HCT116 (cell line): ENCODE results near the gene CHST1. TPM values are rescaled to one million over a fixed set of nuclear protein-coding genes. Genes with fewer than 3 reads are reported as not detected.
A peak's percentile ranks its signal among the peaks of the same experiment; 100 is the strongest.

Experiments
- ATAC-seq: fragments of 200-7000 bp; cut with Tn5 transposase; 2 replicates; pipeline ENCODE4 v1.9.1; 2020; ENCODE audit warnings: mild to moderate bottlenecking, moderate library complexity
- BruUV-seq: library from RNA; stranded (reverse); fragments of 400-500 nt; replicated peaks from 2 replicates; lab custom pipeline; 2021; lab: Mats Ljungman, UMichigan
- CTCF ChIA-PET: fragments of 300-600 bp; sonication (Branson Sonifier 250); formaldehyde crosslinking; loops from one replicate; lab custom pipeline; 2021; ENCODE audit warnings: antibody characterized with exemption; lab: Charles Lee
- POLR2A ChIA-PET: fragments of 300-600, 350-600 bp; sonication (Branson Sonifier 250); formaldehyde crosslinking; loops from one replicate; lab custom pipeline; 2021; ENCODE audit warnings: antibody characterized with exemption; lab: Charles Lee
- RAD21 ChIA-PET, 2 experiments: fragments of 300-600 bp; sonication (Branson Sonifier 250); formaldehyde crosslinking; loops; one replicate each; lab custom pipeline; 2023; ENCODE audit warnings: low total read pairs in 2 of 2; ENCODE audit not compliant: uncharacterized antibody in 2 of 2, unreplicated experiment in 2 of 2, low non-redundant PET in 1 of 2; lab: Charles Lee
- DNase-seq: peaks from one replicate; pipeline ENCODE4 v3.0.0-alpha.2; 2010; ENCODE audit warnings: low read depth, low spot score
- H2AFZ ChIP-seq: fragments of 200-600 bp; shearing (Covaris generic), sonication (generic); 2 replicates; pipeline ENCODE4 v1.6.1; 2017; ENCODE audit warnings: low read depth, mixed run types, mixed read lengths, antibody characterized with exemption, low read length; ENCODE audit not compliant: poor library complexity, severe bottlenecking
- H3K27ac ChIP-seq: 2 replicates; pipeline ENCODE4 v1.5.1; 2012; ENCODE audit warnings: low read depth, low read length
- H3K27me3 ChIP-seq: fragments of 200-600 bp; sonication (generic); 2 replicates; pipeline ENCODE4 v1.6.1; 2016; ENCODE audit warnings: mixed run types, low read length, mixed read lengths; ENCODE audit not compliant: insufficient read depth
- H3K36me3 ChIP-seq, 2 experiments: fragments of 200-500 bp in 1 of 2; fragments of 200-600 bp in 1 of 2; sonication (Bioruptor generic) in 1 of 2; sonication (generic) in 1 of 2; 2 replicates each; pipeline versions ENCODE4 v1.5.1 to v1.6.1; 2014 to 2016; ENCODE audit warnings: low read length in 2 of 2, inconsistent platforms in 1 of 2, mixed read lengths in 1 of 2, mixed run types in 1 of 2; ENCODE audit not compliant: insufficient read depth in 2 of 2, control insufficient read depth in 1 of 2
- H3K4me1 ChIP-seq, 2 experiments: fragments of 200-600 bp in 1 of 2; sonication (generic) in 1 of 2; 2 replicates each; pipeline versions ENCODE4 v1.5.1 to v1.6.1; 2012 to 2017; ENCODE audit warnings: low read length in 2 of 2, inconsistent platforms in 1 of 2, mild to moderate bottlenecking in 1 of 2, mixed read lengths in 1 of 2, mixed run types in 1 of 2, moderate library complexity in 1 of 2; ENCODE audit not compliant: insufficient read depth in 2 of 2, control insufficient read depth in 1 of 2
- H3K4me2 ChIP-seq: fragments of 200-600 bp; sonication (generic); 2 replicates; pipeline ENCODE4 v1.6.1; 2017; ENCODE audit warnings: mixed run types, low read length, mixed read lengths
- H3K4me3 ChIP-seq, 2 experiments: fragments of 200-600 bp in 1 of 2; sonication (generic) in 1 of 2; replicated peaks in 1 of 2; 2 replicates each; pipeline ENCODE4 v1.5.1; 2011 to 2016; ENCODE audit warnings: low read length in 2 of 2, control low read depth in 1 of 2, low read depth in 1 of 2, mild to moderate bottlenecking in 1 of 2, mixed read lengths in 1 of 2, mixed run types in 1 of 2
- H3K79me2 ChIP-seq: fragments of 200-600 bp; sonication (generic); 2 replicates; pipeline ENCODE4 v1.6.1; 2017; ENCODE audit warnings: mild to moderate bottlenecking, mixed run types, low read length, moderate library complexity, mixed read lengths; ENCODE audit not compliant: insufficient read depth
- H3K9ac ChIP-seq: fragments of 200-600 bp; sonication (generic); 2 replicates; pipeline ENCODE4 v1.6.1; 2016; ENCODE audit warnings: low read length, mixed read lengths
- H3K9me2 ChIP-seq: fragments of 200-600 bp; sonication (generic), shearing (Covaris generic); 2 replicates; pipeline ENCODE4 v1.6.1; 2017; ENCODE audit warnings: mixed run types, mild to moderate bottlenecking, moderate library complexity; ENCODE audit not compliant: insufficient read depth
- H3K9me3 ChIP-seq, 2 experiments: fragments of 200-500 bp in 1 of 2; fragments of 200-600 bp in 1 of 2; sonication (Bioruptor generic) in 1 of 2; sonication (generic) in 1 of 2; 2 replicates each; pipeline ENCODE4 v1.6.1; 2014 to 2017; ENCODE audit warnings: low read length in 2 of 2, mixed read lengths in 2 of 2, inconsistent platforms in 1 of 2, low read depth in 1 of 2, mild to moderate bottlenecking in 1 of 2, mixed run types in 1 of 2, moderate library complexity in 1 of 2; ENCODE audit not compliant: control insufficient read depth in 1 of 2, insufficient read depth in 1 of 2
- H4K20me1 ChIP-seq: fragments of 200-600 bp; sonication (generic), shearing (Covaris generic); 2 replicates; pipeline ENCODE4 v1.6.1; 2017; ENCODE audit warnings: mixed run types, mild to moderate bottlenecking, moderate library complexity; ENCODE audit not compliant: insufficient read depth
- CBX3 ChIP-seq: IDR thresholded peaks from 2 replicates; pipeline ENCODE4 v1.6.1; 2012; ENCODE audit warnings: low read depth
- CEBPB ChIP-seq: IDR thresholded peaks from 2 replicates; pipeline ENCODE4 v1.6.1; 2012; ENCODE audit warnings: low read depth
- EGR1 ChIP-seq: IDR thresholded peaks from 2 replicates; pipeline ENCODE4 v1.6.1; 2012; ENCODE audit warnings: low read depth
- ELF1 ChIP-seq: IDR thresholded peaks from 2 replicates; pipeline ENCODE4 v1.6.1; 2012; ENCODE audit warnings: low read depth, borderline replicate concordance
- EZH2phosphoT487 ChIP-seq: fragments of 200-600 bp; IDR thresholded peaks from 2 replicates; pipeline ENCODE4 v1.6.1; 2018; ENCODE audit warnings: antibody characterized with exemption, borderline replicate concordance
- JUND ChIP-seq: IDR thresholded peaks from 2 replicates; pipeline ENCODE4 v1.6.1; 2012
- MAX ChIP-seq: IDR thresholded peaks from 2 replicates; pipeline ENCODE4 v1.6.1; 2012
- POLR2AphosphoS5 ChIP-seq: IDR thresholded peaks from 2 replicates; pipeline ENCODE4 v1.6.1; 2011; ENCODE audit warnings: mild to moderate bottlenecking, low read depth, low read length, moderate library complexity
- SIN3A ChIP-seq: IDR thresholded peaks from 2 replicates; pipeline ENCODE4 v1.6.1; 2012; ENCODE audit warnings: low read depth
- SP1 ChIP-seq: IDR thresholded peaks from 2 replicates; pipeline ENCODE4 v1.6.1; 2012; ENCODE audit warnings: low read depth
- SRF ChIP-seq: IDR thresholded peaks from 2 replicates; pipeline ENCODE4 v1.6.1; 2012; ENCODE audit warnings: low read depth
- TCF7L2 ChIP-seq: IDR thresholded peaks from 2 replicates; pipeline ENCODE4 v1.7.0; 2011; ENCODE audit warnings: borderline replicate concordance, inconsistent platforms; ENCODE audit not compliant: insufficient read depth, insufficient read length; ENCODE audit errors: extremely low read depth
- ZBTB33 ChIP-seq: IDR thresholded peaks from 2 replicates; pipeline ENCODE4 v1.6.1; 2011; ENCODE audit warnings: mild to moderate bottlenecking, low read length, moderate library complexity; ENCODE audit not compliant: insufficient replicate concordance; ENCODE audit errors: extremely low read depth
- ZFX ChIP-seq: fragments of 450-650 bp; IDR thresholded peaks from 2 replicates; pipeline ENCODE4 v1.6.1; 2017
- ZNF274 ChIP-seq: fragments of 200-500 bp; sonication (Bioruptor generic); IDR thresholded peaks from 2 replicates; pipeline ENCODE4 v1.6.1; 2014; ENCODE audit warnings: mild to moderate bottlenecking, low read depth, low read length, inconsistent platforms
- intact Hi-C: fragments of 100-400 bp; cut with micrococcal nuclease; formaldehyde crosslinking; loops from 2 replicates; pipeline ENCODE4 v1.10.0; 2022
- total RNA-seq: library from RNA; stranded (reverse); gene quantifications from one replicate; pipeline ENCODE4 v1.2.1, GENCODE V29; 2021; ENCODE audit not compliant: unreplicated experiment

The CHST1 gene
- total RNA-seq, 1 experiment from 2014 or later, result 0.69 TPM

DNA sequence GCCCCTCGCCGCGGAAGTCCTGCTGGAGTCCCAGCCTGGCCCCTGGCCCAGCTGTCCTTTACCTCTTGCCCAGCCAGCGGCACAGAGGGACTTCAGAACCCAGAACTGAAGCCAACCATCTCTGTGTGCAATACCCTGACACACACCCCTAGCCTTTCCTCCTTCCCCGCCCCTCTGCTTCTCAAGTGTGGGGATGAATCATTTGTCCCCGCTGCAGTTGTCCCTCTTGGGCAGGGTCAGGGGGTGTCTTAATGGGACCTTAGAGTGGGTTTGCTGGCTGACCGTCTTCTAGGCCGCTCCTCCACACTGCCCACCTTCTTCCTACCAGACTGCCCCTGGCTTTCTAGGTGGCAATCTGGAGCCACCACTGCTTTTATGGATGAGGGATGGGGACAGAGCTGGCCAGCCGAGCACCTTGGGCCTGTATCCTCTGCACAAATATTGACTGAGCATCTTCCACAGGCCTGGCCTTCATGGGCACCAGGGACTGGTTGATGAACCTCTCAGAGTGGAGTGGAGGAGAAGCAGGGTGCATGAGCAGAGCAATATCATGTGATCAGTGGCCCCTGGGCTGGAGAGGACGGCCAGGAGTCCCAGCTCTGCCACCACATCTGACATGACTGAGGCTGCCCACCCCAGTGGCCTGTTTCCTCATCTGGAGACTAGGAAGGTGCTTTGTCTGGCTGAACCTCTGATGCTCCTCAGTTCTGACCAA lies 668 bp upstream of the CHST1 start:
- RAD21 ChIA-PET, result no interaction called here
- CTCF ChIA-PET, result interaction anchor here (1.0 kb wide), 1 partner anchor 295 kb away, joined by 4 read pairs; no protein-coding TSS in a partner anchor
- Histone ChIP-seq H3K27me3 (peaks cover 9% of the 10 kb centered on the region; the same call in 1 of the 2 replicates), H3K9me2 (no peaks in the 10 kb centered on the region), H3K79me2 (no peaks in the 10 kb centered on the region), H2AFZ (no peak overlapping the region), H3K4me2 (peak overlapping the region; percentile 51), H3K27ac (no peak overlapping the region), H3K4me3 (no peak overlapping the region)
- DNase-seq (no peak), ATAC-seq (peak; percentile 37)
- intact Hi-C loops, result no loop called here
- POLR2A ChIA-PET, result no interaction called here
- no peak for TF ChIP-seq ELF1
- TF ChIP-seq SIN3A, result no peak
- TF ChIP-seq, all 23 proteins: peak for 0
- Histone ChIP-seq H4K20me1 (no peaks in the 10 kb centered on the region), H3K36me3 (no peaks in the 10 kb centered on the region), H3K4me1 (peaks cover 3 to 18% of the 10 kb centered on the region in 2 experiments; a peak in 2 of 4 replicates), H3K9me3 (no peaks in the 10 kb centered on the region), H3K9ac (no peak overlapping the region)
- BruUV-seq, result no TSS peak

- ATAC-seq (no peak), DNase-seq (no peak)
- BruUV-seq, result no TSS peak
- no peaks in the 10 kb centered on the region for H3K9me2 ChIP-seq
- H3K4me1 ChIP-seq, result peaks cover 3 to 18% of the 10 kb centered on the region in 2 experiments; a peak in 2 of 4 replicates
- ChIA-PET POLR2A (no interaction called here), CTCF (interaction anchor here (1.1 to 1.5 kb wide), 2 partner anchors 10 to 107 kb away, joined by 5 to 8 read pairs; no protein-coding TSS in a partner anchor), RAD21 (no interaction called here)
- intact Hi-C loops, result no loop called here
- H3K27me3 ChIP-seq, result peaks cover 12% of the 10 kb centered on the region; the same call in 1 of the 2 replicates
- H3K79me2 ChIP-seq, result no peaks in the 10 kb centered on the region
- no peak overlapping the region for H3K9ac ChIP-seq
- no peak overlapping the region for H3K4me3 ChIP-seq
- no peaks in the 10 kb centered on the region for H3K9me3 ChIP-seq
- no peak overlapping the region for H2AFZ ChIP-seq
- TF ChIP-seq CEBPB (no peak), SRF (no peak), SIN3A (no peak), ZNF274 (no peak), CBX3 (no peak), POLR2AphosphoS5 (no peak), ZFX (no peak), JUND (no peak), ELF1 (no peak), EGR1 (no peak), SP1 (no peak), ZBTB33 (no peak), EZH2phosphoT487 (no peak), TCF7L2 (no peak), MAX (no peak)
- no peaks in the 10 kb centered on the region for H3K36me3 ChIP-seq
- H4K20me1 ChIP-seq, result no peaks in the 10 kb centered on the region
- H3K27ac ChIP-seq, result no peak overlapping the region; the same call in 1 of the 2 replicates
- no peak overlapping the region; the same call in 1 of the 2 replicates for H3K4me2 ChIP-seq
Observed at GRCh38 chr11:45664376-45665205, 831 bp downstream of the CHST1 start.
